Measurements from ENCODE around the gene ERCC3. TPM values are rescaled to one million over a fixed set of nuclear protein-coding genes. Genes with fewer than 3 reads are reported as not detected.
A peak's percentile ranks its signal among the peaks of the same experiment; 100 is the strongest.

ERCC3 gene
- 10 to 100 TPM; 43.7 to 43.9 TPM for total RNA-seq

DNA sequence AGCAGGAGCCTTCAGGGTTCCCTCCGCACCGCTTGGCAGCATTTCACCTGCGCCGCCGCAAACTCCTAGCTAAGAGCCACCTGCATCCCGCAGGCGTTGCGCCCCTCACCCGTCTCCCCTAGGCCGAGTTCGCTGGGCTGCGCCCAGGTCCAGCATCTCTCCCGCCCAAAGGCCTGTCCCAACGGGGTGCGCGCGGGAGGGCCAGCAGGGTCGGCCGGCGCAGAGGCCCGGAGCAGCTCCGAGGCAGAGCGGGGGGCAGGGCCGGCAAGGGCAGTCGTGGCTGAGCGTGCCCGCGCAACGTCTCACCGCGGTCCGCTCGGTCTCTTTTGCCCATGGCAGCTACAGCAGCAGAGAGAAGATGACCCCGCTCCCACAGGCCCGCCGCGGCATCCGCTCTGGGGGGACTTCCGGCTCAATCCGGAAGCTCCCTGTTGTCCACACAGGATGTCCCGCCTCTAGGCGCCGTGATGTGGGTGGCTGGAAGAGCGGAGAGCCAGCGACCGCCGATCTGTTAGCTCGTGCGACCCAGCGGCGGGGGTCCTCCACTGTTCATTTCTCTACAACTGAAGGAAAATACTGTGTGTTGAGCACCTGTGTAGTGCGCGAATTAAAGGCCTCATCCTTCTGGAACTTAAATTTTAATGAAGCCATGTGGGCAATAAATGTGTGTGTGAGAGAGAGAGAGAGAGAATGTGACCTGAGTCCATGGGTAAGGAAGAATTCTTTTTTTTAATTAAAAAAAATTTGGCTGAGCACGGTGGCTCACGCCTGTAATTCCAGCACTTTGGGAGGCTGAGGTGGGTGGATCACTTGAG lies at the start of gene ERCC3:
TSS of gene ERCC3 (minus strand) at position 397 of the 815 bp plus-strand sequence. CDS start at position 334, 63 bp downstream.
- peak within 1 kb of the TSS; percentile 97 for H3K27ac Mint-ChIP-seq
- peaks cover 39% of the 10 kb centered on the region for H3K36me3 Mint-ChIP-seq (ENCODE audit: low read depth)
- H3K4me3 Mint-ChIP-seq = peak within 1 kb of the TSS; percentile 98
- intact Hi-C loops (cut with micrococcal nuclease) = no loop called here
- POLR2A ChIA-PET = interaction anchor here (0.6 to 1.4 kb wide), 10 partner anchors 9 to 290 kb away, joined by 3 to 13 read pairs (median 3); no protein-coding TSS in a partner anchor
- CTCF ChIA-PET = interaction anchor here (0.8 to 2.1 kb wide), 7 partner anchors 15 to 226 kb away, joined by 3 to 9 read pairs (median 5); no protein-coding TSS in a partner anchor
- TF ChIP-seq, protein P1, sequence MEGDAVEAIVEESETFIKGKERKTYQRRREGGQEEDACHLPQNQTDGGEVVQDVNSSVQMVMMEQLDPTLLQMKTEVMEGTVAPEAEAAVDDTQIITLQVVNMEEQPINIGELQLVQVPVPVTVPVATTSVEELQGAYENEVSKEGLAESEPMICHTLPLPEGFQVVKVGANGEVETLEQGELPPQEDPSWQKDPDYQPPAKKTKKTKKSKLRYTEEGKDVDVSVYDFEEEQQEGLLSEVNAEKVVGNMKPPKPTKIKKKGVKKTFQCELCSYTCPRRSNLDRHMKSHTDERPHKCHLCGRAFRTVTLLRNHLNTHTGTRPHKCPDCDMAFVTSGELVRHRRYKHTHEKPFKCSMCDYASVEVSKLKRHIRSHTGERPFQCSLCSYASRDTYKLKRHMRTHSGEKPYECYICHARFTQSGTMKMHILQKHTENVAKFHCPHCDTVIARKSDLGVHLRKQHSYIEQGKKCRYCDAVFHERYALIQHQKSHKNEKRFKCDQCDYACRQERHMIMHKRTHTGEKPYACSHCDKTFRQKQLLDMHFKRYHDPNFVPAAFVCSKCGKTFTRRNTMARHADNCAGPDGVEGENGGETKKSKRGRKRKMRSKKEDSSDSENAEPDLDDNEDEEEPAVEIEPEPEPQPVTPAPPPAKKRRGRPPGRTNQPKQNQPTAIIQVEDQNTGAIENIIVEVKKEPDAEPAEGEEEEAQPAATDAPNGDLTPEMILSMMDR (IDR thresholded peaks at IDR 0.05) = no peak
- no peaks in the 10 kb centered on the region for H3K9me3 Mint-ChIP-seq
- H3K4me1 Mint-ChIP-seq (ENCODE audit: low read depth) = peaks cover 26% of the 10 kb centered on the region
- ATAC-seq = peak; percentile 99
- peak; percentile 93 for DNase-seq
- H3K27me3 Mint-ChIP-seq = no peaks in the 10 kb centered on the region

DNA sequence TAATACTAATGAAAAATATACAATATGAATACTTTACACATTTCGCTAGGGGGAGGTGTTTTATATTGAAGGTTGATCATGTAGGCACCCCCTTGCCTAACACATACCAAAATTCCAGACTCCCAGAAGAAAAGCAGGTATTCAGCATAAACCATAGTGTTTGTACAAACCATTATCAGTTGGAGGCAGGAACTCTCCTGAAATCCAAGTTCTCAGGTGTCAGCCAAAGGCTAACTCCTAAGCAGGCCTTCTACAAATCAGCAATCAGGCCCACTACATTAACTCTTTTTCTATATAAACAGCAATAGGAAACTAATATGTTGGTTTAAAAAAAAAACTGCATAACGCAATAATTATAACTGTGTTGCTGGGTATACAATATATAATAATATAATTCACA lies 49.3 kb upstream of the ERCC3 start:
- no peak for ATAC-seq
- no peak overlapping the region for H3K27ac Mint-ChIP-seq
- TF ChIP-seq, protein P1 (IDR thresholded peaks at IDR 0.05) = no peak

DNA sequence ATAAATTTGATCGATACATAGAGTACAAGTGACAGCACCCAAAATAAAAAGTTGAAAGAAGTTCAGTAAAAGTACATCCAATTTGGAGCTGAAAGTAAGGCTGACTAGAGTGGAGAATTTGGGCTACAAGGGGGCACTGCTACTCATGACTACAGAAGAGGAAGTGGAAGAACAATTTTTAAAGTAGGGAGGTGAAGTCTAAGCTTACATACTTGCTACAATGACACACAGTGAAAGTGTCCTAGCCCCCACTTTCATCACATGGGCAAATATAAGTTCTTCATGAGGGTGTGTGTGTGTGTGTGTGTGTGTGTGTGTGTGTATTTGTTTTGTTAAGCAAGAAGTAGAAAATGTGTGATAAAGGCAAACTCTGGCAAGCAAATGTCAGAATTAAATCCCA lies 48.2 kb upstream of the ERCC3 start:
- TF ChIP-seq, protein P1 (IDR thresholded peaks at IDR 0.05) = no peak
- H3K27ac Mint-ChIP-seq = peak overlapping the region; percentile 1
- H3K4me1 Mint-ChIP-seq (ENCODE audit: low read depth) = peaks cover 23% of the 10 kb centered on the region
- H3K4me3 Mint-ChIP-seq = no peak overlapping the region
- ChIA-PET POLR2A (no interaction called here), CTCF (interaction anchor here (0.6 kb wide), 1 partner anchor 35 kb away, joined by 3 read pairs; no protein-coding TSS in a partner anchor)
- ATAC-seq = no peak
- peaks cover 17% of the 10 kb centered on the region for H3K36me3 Mint-ChIP-seq (ENCODE audit: low read depth)
- H3K9me3 Mint-ChIP-seq = no peaks in the 10 kb centered on the region
- H3K27me3 Mint-ChIP-seq = no peaks in the 10 kb centered on the region
- intact Hi-C loops (cut with micrococcal nuclease) = no loop called here
- DNase-seq = no peak

More for the DNA sequence above, 49.3 kb upstream of the ERCC3 start:
- Mint-ChIP-seq H3K36me3 (ENCODE audit: low read depth) (peaks cover 11% of the 10 kb centered on the region), H3K4me3 (no peak overlapping the region), H3K27me3 (no peaks in the 10 kb centered on the region), H3K4me1 (ENCODE audit: low read depth) (peaks cover 33% of the 10 kb centered on the region), H3K9me3 (no peaks in the 10 kb centered on the region)
- ChIA-PET POLR2A (interaction anchor here (0.7 kb wide), 2 partner anchors 22 to 187 kb away, joined by 3 read pairs; no protein-coding TSS in a partner anchor), CTCF (interaction anchor here (0.8 kb wide), 1 partner anchor 17 kb away, joined by 3 read pairs; no protein-coding TSS in a partner anchor)
- no peak for DNase-seq
- intact Hi-C loops (cut with micrococcal nuclease) = no loop called here

DNA sequence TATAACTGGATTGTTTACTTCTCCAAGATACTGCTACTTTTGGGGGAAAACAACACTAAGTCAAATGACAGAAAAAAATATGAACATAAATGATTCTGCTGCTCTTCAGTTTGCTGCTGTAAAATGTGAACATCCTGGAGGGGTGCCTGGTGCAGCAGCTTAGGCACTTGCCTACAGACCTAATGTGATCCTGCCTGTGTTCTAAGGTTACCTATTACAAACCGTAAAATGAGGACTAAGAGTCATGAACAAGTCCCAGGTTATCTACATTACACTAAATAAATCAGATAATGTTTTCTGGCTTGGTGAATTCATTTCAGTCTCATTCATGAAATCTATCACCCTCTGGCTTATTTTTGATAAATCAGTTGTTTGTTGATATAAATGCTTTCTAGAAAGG lies 38.4 kb upstream of the ERCC3 start:
- TF ChIP-seq, protein P1 (IDR thresholded peaks at IDR 0.05) = no peak
- POLR2A ChIA-PET = no interaction called here
- Mint-ChIP-seq H3K36me3 (ENCODE audit: low read depth) (peaks cover 22% of the 10 kb centered on the region), H3K27me3 (no peaks in the 10 kb centered on the region), H3K27ac (no peak overlapping the region), H3K4me3 (no peak overlapping the region), H3K9me3 (no peaks in the 10 kb centered on the region), H3K4me1 (ENCODE audit: low read depth) (no peaks in the 10 kb centered on the region)
- CTCF ChIA-PET = interaction anchor here (1.3 to 1.9 kb wide), 2 partner anchors 8 to 84 kb away, joined by 3 to 6 read pairs; no protein-coding TSS in a partner anchor
- ATAC-seq (no peak), DNase-seq (no peak)
- intact Hi-C loops (cut with micrococcal nuclease) = no loop called here

DNA sequence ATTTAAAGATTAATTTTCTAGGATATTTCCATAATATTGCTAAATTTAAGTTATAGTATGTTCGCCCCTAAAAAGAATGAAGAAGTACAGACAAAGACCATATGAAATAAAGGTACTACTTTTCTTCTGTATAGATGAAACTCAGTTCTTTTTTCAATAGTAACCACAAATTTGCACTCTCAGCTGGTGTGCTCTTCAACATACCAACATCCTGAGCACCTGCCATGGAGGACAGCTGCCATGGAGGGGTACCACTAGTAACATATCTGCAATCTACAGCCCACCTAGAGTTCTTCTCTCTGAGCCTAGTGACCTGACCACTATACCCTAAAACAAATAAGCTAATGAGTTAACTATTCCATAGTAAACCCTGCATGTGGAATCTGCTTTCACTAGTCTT lies 36.8 kb upstream of the ERCC3 start:
- no peak overlapping the region for H3K4me3 Mint-ChIP-seq
- H3K36me3 Mint-ChIP-seq (ENCODE audit: low read depth) = peaks cover 21% of the 10 kb centered on the region
- TF ChIP-seq, protein P1 (IDR thresholded peaks at IDR 0.05) = no peak
- no peaks in the 10 kb centered on the region for H3K4me1 Mint-ChIP-seq (ENCODE audit: low read depth)
- H3K9me3 Mint-ChIP-seq = no peaks in the 10 kb centered on the region
- ChIA-PET CTCF (interaction anchor here (1.9 kb wide), 1 partner anchor 85 kb away, joined by 6 read pairs; no protein-coding TSS in a partner anchor), POLR2A (no interaction called here)
- H3K27me3 Mint-ChIP-seq = no peaks in the 10 kb centered on the region
- H3K27ac Mint-ChIP-seq = no peak overlapping the region
- intact Hi-C loops (cut with micrococcal nuclease) = no loop called here
- DNase-seq = no peak
- no peak for ATAC-seq

Data from activated CD8-positive, alpha-beta T cell treated with anti-CD3 and anti-CD28 coated beads for 36 hours (primary cell).